SK-N-SH (cell line): Measurements from ENCODE around the gene KCTD3.

Experiments
- GABPA ChIP-seq: IDR thresholded peaks from 2 replicates; pipeline ENCODE4 v1.4.0; 2012; ENCODE audit warnings: low read depth, mild to moderate bottlenecking
- RAD21 ChIP-seq: IDR thresholded peaks from 2 replicates; pipeline ENCODE4 v1.6.1; 2012; ENCODE audit warnings: mild to moderate bottlenecking, low read length
- SIN3A ChIP-seq: IDR thresholded peaks from 2 replicates; pipeline ENCODE4 v1.6.1; 2012; ENCODE audit warnings: low read depth, mild to moderate bottlenecking, low read length, moderate library complexity, borderline replicate concordance
- TAF1 ChIP-seq: IDR thresholded peaks from 2 replicates; pipeline ENCODE4 v1.6.1; 2012; ENCODE audit warnings: low read depth, mild to moderate bottlenecking, low read length, moderate library complexity, borderline replicate concordance

GRCh38 chr1:215539803-215540570 is 27.1 kb upstream of the KCTD3 start:
- no peak for TF ChIP-seq TAF1
- no peak for TF ChIP-seq SIN3A
- TF ChIP-seq GABPA = no peak
- no peak for TF ChIP-seq RAD21
